Chondrocyte (in vitro differentiated cells): Measurements from ENCODE around the gene NPFF. TPM values are rescaled to one million over a fixed set of nuclear protein-coding genes. Genes with fewer than 3 reads are reported as not detected.
A peak's percentile ranks its signal among the peaks of the same experiment; 100 is the strongest.

Experiments used
- DNase-seq: peaks from one replicate; pipeline ENCODE4 v3.0.0; 2021; ENCODE audit warnings: mixed read lengths, low spot score
- H3K27ac Mint-ChIP-seq: one replicate; pipeline ENCODE4 v1.8.0; 2021; ENCODE audit warnings: mild to moderate bottlenecking, moderate library complexity, mixed read lengths; ENCODE audit not compliant: unreplicated experiment
- H3K27me3 Mint-ChIP-seq: 2 replicates; pipeline ENCODE4 v1.8.0; 2021; ENCODE audit warnings: low read depth, mixed read lengths
- H3K36me3 Mint-ChIP-seq: 2 replicates; pipeline ENCODE4 v1.8.0; 2021; ENCODE audit warnings: low read depth, mixed read lengths
- H3K4me1 Mint-ChIP-seq: 2 replicates; pipeline ENCODE4 v1.8.0; 2021; ENCODE audit warnings: low read depth, mild to moderate bottlenecking, mixed read lengths
- H3K4me3 Mint-ChIP-seq: one replicate; pipeline ENCODE4 v1.8.0; 2021; ENCODE audit warnings: mild to moderate bottlenecking, moderate library complexity, mixed read lengths; ENCODE audit not compliant: unreplicated experiment
- H3K9me3 Mint-ChIP-seq: 2 replicates; pipeline ENCODE4 v1.8.0; 2021; ENCODE audit warnings: low read depth, mixed read lengths
- total RNA-seq: library from RNA; stranded (reverse); gene quantifications from 3 replicates; pipeline ENCODE4 v1.2.1, GENCODE V29; 2021
- TF ChIP-seq, protein P1 (sequence below): fragments of 200-600 bp; sonication (generic); IDR thresholded peaks from 2 replicates; pipeline ENCODE4 v1.5.0; 2021; ENCODE audit warnings: antibody characterized with exemption, mild to moderate bottlenecking, moderate library complexity

The NPFF gene
- total RNA-seq, 1 donor from 2014 or later, result not detected

DNA sequence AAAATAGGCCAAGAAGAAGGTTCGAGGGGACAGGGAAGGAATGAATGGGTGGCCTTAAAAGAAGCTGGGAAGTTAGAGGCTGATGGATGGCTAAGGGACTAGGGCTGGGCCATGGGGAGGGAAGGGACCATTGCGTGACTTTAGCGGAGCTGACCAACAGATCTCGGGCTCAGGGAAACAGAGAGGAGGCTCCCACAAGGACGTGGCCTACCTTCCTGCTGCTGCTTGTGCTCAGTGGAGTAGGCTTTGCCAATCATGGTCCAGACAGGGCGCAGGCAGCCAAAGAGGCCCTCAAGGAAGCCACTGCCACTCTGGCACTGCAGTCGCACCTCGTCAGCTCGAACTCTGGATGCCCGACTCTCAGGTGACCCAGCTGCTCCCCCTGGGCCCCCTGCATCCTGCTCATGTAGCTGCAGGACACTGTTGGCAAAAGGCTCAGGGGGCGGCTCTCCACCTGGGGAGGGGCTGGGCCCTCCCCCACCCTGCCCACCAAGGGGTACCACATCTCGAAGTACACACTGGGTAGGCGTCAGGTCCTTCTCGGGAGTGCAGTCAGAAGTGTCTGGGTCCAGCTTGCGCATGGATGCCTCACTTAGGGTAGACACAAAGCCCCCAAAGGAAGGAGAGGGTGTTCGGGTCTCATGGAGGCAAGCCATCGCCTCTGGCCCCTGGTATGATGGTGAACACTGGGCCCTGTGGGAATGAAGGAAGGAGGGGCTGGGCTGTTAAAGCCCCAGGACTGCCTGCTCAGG is 20.4 kb downstream of the NPFF start:
- H3K9me3 Mint-ChIP-seq, result no peaks in the 10 kb centered on the region
- H3K4me1 Mint-ChIP-seq, result peaks cover 10% of the 10 kb centered on the region
- TF ChIP-seq, protein P1, sequence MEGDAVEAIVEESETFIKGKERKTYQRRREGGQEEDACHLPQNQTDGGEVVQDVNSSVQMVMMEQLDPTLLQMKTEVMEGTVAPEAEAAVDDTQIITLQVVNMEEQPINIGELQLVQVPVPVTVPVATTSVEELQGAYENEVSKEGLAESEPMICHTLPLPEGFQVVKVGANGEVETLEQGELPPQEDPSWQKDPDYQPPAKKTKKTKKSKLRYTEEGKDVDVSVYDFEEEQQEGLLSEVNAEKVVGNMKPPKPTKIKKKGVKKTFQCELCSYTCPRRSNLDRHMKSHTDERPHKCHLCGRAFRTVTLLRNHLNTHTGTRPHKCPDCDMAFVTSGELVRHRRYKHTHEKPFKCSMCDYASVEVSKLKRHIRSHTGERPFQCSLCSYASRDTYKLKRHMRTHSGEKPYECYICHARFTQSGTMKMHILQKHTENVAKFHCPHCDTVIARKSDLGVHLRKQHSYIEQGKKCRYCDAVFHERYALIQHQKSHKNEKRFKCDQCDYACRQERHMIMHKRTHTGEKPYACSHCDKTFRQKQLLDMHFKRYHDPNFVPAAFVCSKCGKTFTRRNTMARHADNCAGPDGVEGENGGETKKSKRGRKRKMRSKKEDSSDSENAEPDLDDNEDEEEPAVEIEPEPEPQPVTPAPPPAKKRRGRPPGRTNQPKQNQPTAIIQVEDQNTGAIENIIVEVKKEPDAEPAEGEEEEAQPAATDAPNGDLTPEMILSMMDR, result no peak
- H3K4me3 Mint-ChIP-seq, result no peak overlapping the region
- no peaks in the 10 kb centered on the region for H3K27me3 Mint-ChIP-seq
- no peak for DNase-seq
- peaks cover 7% of the 10 kb centered on the region for H3K36me3 Mint-ChIP-seq
- peak overlapping the region; percentile 22 for H3K27ac Mint-ChIP-seq

DNA sequence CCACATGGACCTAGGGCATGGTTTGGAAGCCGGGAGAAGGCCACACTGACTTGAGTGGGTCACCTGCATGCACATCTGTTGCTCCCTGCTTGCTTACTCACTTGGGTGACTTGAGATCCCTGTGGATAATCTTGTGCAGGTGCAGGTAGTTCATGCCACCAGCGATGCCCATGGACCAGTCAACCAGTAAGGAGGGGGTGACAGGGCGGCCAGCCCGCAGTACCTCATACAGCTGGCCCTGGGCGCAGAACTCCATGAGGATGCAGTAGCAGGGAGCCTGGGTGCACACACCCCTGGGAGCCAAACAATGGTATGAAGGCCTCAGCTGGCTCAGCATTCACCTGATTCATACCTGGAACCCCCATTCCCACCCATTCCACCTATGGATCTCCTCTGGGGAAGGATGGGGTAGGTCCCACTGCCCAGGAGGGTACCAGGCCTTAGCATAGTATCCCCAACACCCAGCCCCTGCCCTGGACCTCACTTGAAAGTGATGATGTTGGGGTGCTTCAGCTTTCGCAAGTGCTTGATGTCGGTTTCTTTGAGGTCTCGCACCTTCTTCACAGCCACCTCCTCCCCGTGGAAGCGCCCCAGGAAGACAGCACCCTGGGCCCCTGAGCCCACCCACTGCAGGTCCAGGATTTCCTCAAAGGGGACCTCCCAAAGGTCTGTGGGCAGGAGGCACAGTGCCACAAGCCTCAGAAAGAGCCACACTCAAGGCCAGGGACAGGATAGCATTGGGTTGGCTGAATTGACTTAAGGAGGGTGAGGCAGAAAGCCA is 21.1 kb downstream of the NPFF start:
- H3K27me3 Mint-ChIP-seq, result no peaks in the 10 kb centered on the region
- peaks cover 13% of the 10 kb centered on the region for H3K4me1 Mint-ChIP-seq
- H3K4me3 Mint-ChIP-seq, result no peak overlapping the region
- no peaks in the 10 kb centered on the region for H3K9me3 Mint-ChIP-seq
- H3K27ac Mint-ChIP-seq, result peak overlapping the region; percentile 22
- H3K36me3 Mint-ChIP-seq, result peaks cover 11% of the 10 kb centered on the region
- DNase-seq, result peak; percentile 75
- TF ChIP-seq, protein P1, result no peak

DNA sequence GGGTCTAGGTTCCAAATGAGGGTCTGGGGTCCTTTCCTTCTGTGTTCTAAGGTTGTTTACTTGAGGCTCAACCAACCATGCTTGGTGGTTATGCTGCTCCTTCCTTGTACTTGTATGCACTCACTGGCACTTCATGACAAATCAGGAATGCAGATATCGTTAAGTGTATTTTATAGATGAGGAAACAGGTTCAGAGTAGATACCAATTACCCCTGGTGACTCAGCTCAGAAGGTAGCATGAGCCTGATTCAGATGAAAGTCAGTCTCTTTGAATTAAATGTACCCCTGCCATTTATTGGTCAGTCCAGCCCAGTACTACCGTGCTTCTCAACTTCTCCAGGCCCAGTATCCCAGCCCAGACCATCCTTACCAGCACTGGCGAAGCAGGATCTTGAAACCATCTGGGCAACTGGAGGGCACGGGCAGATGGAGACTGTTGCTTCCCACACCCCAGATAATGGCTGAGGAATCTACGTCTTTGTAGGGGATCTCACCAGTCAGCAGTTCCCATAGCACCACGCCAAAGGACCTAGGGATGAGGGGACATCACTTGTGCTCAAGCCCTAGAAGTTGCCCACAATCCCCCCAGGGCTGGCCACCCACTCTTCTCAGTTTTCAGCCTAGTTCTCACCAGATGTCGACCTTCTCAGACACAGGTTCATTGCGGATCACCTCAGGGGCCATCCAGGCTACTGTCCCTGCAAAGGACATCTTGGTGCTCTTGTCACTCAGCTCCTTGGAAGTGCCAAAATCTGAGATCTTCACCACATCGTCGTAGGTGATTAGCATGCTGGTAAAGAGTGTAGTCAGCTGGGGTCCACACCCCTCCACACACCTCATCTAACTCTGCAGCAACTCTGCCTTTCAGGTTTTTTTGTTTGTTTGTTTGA is 22.4 kb downstream of the NPFF start:
- H3K27me3 Mint-ChIP-seq, result no peaks in the 10 kb centered on the region
- H3K27ac Mint-ChIP-seq, result no peak overlapping the region
- peaks cover 21% of the 10 kb centered on the region for H3K4me1 Mint-ChIP-seq
- peaks cover 14% of the 10 kb centered on the region for H3K36me3 Mint-ChIP-seq
- no peak overlapping the region for H3K4me3 Mint-ChIP-seq
- peak; percentile 52 for DNase-seq
- TF ChIP-seq, protein P1, result no peak
- H3K9me3 Mint-ChIP-seq, result no peaks in the 10 kb centered on the region

- Mint-ChIP-seq H3K27me3 (no peaks in the 10 kb centered on the region), H3K36me3 (peaks cover 24% of the 10 kb centered on the region), H3K4me3 (no peak overlapping the region), H3K9me3 (no peaks in the 10 kb centered on the region), H3K27ac (peak overlapping the region; percentile 37), H3K4me1 (peaks cover 27% of the 10 kb centered on the region)
- TF ChIP-seq, protein P1, result no peak
- DNase-seq, result no peak
Measured at GRCh38 chr12:53483979-53484377, 23.3 kb downstream of the NPFF start.
